ENCODE data around the gene SERPINA6.
"Not testable (repeated sequence)": the region's sequence is repeated elsewhere in the genome, so short reads cannot be mapped to it uniquely, and the experiment has no call there.

The SERPINA6 gene

DNA sequence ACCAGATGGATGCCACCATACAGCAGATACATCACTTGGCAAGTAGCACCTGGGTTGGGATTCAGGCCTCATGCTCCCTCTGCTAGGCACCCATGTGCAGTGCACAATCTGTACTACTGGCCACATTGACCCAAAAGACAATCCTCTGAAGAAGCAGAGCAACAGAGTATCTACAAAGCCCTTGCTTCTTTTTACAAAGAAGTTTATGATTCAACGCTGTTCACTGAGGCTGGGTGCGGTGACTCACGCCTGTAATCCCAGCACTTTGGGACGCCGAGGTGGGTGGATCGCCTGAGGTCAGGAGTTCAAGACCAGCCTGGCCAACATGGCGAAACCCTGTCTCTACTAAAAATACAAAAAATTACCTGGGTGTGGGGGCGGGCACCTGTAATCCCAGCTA is 31.1 kb upstream of the SERPINA6 start:
- not testable (repeated sequence) for DNase-seq

DNA sequence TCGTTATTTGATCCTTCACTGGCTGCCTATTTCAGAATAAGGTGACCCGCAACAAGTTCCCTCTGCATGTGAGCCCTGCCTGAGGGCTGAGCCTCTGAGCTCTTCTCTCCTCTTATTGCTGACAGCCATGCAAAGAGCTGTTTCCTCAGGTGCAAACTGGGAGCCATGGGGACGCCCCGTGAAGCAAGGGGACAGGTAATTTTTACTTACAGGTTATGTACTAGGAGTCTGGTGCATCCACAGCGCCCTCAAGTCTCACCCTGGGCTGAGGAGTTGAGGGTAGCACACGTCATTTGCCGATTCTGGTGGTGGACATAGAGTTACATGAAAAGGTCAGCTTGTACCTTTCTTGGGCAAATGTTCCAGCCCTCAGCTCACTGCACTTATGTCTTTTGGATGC is 26.1 kb upstream of the SERPINA6 start:
- no peak for DNase-seq

DNA sequence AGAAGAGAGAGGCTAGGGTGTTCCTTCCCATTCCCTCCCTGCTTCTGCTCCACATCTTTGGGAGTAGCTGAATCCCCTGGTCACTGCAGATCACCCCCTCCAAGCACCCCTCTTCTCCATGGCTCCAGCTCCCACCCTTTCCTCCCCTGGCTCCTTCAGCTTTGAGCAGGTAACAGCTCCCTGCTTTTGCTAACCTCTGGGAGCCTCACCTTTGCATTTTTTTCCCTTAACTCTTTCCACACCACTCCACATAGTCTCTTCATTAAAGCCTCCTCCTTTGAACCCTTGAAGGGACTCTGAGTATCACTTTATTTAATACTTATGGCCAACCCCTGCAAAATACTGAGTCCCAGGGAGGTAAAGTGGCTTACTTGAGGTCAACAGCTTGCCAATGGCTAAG is 25.7 kb upstream of the SERPINA6 start:
- DNase-seq, result no peak

DNA sequence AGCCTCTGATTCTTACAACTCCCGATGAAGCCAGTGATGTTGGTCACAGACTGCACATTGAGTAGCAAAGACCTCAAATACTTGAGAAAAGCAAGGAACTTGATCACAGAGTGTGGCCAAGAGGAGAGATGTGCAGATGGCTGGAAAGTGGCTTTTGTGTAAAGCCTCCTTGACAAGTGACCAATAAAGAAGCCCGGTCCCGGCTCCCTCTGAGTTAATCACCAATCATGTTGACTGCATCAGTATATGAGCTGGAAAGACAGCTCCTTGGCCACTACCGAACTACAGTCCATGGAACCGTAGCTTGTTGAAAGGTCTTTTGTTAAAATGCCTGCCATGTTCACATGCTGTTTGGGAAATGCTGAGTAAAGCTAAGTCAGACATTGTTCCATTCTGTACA is 23.7 kb upstream of the SERPINA6 start:
- no peak for DNase-seq

DNA sequence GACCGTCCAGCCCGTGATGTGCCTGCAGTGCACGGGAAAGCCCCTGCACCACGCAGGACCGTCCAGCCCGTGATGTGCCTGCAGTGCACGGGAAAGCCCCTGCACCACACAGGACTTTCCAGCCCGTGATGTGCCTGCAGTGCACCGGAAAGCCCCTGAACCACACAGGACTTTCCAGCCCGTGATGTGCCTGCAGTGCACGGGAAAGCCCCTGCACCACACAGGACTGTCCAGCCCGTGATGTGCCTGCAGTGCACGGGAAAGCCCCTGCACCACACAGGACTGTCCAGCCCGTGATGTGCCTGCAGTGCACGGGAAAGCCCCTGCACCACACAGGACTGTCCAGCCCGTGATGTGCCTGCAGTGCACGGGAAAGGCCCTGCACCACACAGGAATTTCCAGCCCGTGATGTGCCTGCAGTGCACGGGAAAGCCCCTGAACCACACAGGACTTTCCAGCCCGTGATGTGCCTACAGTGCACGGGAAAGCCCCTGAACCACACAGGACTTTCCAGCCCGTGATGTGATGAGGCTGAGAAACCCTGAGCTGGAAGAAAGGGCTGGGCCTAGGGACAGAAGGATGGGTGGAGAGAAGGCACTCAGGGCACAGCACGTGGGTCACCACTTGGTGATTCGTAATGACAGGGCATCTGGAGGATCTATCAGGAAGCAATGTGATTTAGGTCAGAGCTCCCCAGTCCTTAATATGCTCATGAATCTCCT is 23.1 kb upstream of the SERPINA6 start:
- not testable (repeated sequence) for DNase-seq

DNA sequence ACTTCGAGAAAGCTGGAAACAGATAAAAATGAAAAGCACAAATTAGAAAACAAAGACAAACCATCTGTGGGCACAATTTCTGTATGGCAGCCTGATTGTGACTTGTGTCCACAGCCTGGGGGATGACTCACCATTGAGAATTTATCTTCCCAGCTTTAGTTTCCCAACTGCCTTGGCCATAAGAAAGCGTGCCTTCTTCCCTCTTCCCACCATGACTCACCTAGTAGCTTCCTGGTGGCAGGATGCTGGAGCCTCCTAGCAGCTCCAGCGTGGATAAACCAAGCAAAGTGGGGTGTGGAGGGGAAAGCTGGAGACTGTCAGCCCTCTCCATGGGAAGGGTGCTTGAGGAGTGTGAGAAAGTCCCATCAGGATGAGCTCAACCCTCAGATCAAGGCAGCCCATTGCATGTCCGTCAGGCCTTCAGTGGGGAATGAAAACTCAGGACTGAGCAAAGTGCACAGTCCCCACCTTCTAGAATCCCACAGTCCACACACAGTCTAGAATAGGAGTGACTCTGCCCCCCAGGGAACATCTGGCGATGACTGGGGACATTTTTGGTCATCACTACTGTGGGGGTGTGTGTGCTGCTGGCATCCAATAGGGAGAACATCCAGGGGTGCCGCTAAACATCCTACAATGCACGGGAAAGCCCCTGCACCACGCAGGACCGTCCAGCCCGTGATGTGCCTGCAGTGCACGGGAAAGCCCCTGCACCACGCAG is 22.4 kb upstream of the SERPINA6 start:
- DNase-seq, result no peak

DNA sequence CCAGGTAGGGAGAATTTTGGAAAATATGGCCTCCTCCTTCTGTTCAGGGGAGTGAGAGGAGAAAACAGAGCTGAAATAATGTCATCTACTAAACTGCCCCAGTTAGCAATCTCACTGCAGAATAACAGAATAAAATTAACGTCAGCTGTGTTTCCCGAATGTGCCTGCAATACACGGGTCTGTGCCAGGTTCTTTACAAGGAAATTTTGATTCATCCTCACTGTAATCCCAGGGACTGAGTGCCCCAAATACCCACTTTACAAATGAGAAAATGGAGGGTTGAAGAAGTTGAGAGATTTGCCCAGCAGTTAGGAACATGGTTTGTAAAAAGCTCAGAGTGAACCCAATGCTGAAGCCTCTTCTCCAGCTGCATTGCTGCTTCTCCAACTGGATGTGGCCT is 21.3 kb upstream of the SERPINA6 start:
- DNase-seq, result no peak

DNA sequence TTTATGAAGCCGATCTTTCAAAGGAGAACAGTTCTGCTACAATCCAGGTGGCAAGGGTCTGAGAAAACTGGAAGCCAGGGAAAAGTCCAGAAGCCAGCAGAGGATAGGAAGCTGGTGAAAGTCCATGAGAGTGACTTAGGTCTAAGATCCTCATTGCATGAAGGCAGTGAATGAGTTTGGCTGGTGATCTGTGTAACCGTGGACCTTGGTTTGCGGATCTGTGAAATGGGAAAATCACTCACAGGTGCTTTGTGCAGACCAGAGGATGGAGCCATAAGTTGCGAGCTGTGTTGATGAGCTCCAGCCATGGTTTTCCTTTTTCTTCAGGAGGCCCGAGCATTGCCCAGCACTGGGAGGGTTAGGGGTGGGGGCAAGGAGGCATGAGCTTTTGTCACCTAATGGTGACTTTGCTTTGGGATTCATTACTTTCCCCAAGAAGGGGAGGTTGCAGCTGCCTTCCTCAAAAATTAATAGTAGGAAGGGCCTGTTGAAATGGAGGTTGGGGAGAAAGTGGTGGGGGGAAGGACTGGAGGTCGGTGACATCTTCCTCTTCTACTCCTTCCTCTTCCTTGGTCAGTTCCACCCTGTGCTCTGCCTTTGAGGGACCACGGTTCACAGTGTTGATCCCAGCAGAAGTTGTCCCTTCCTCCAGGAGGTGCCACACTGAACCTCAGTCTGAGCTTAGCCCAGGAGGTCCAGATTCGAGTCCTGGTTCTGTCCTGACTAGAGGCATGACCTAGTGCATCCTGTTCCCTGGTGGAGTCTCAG is 20.3 kb upstream of the SERPINA6 start:
- no peak for DNase-seq

DNA sequence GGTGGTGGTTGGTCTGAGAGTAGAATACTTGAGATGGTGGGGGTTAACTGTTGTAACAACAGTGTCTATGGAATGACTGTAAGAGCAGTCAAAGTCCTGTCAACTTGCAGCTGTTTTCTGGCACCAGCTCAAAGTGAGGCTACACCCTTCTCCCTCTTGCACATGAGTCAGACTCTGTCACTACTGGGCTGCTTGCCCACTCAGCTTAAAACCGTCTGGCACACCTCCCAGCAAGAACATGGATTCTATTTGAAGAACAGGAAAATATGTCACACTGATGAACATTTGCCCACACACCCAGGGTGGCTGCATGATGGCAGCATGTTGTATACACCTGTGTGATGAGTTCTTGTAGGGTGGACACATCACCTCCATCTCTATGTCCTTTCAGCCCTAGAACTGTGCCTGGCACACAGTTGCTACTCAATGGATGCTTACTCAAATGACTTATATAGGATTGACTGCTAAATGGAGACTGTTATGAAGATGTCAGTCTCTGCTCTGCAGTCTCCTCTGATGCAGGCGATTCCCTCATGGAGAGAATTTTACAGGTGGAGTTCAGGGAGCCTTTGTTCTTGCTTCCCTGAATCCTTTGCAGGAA is 19.3 kb upstream of the SERPINA6 start:
- DNase-seq, result no peak

DNA sequence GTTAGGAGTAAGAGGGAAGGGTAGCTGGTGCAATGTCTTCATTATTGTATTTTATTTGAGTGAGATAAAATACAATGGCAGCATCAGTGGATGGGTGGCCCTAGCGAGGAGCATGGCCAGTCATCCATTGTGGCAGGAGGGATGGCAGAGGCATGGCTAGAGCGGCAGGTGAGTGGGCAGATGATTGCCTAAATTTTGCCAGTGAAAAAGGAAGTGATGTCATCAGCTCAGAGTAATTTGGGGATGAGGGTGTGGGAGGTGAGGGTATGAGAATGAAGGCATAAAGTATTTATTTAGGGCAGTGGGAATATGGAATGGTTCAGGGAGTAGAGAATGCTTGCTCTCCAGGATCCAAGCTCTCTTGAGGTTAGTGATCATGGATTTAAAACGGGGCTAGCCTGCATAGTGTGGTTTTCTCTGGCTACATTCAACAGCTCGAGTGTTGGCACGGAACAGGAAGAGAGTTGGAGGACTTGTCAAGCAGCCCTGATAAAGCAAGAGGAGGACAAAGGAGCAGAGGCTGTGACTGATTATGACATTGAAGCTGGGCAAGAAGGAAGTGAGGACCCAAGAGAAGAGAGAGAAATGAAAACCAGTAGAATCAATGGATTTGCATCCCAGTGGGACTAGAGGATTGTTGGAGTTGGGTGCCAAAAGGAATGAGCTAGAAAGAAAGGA is 18.7 kb upstream of the SERPINA6 start:
- no peak for DNase-seq

DNA sequence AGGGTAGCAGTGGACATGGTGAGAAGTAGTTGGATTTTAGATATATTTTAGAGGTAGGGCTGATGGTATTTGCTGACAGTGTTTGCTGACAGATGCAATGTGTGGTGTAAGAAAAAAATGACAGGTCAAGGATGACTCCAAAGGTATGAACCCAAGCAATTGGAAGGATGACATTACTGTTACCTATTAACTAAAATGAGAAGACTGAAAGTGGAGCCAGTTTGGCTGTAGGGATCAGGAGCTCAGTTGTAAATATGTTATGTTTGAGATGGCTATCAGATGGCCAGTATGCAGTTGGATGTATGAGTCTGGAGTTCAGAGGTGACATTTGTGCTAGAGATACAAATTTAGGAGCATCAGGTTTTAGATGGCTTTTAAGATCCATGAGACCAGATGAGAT is 17.4 kb upstream of the SERPINA6 start:
- no peak for DNase-seq

DNA sequence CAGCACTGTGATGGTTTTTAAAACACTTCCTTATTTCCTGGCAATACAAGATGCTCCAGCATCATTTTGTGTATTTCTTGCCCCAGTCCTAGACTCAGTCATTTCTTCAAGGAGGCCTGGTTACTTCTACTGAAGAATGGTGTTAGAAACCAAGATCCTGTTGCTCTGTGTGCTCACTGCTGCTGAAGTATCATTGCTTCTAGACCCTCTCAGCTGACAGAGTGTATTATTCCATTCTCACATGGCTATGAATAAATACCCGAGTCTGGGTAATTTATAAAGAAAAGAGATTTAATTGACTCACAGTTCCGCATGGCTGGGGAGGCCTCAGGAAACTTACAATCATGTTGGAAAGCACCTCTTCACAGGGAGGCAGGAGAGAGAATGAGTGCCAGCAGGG is 14.9 kb upstream of the SERPINA6 start:
- no peak for DNase-seq

DNA sequence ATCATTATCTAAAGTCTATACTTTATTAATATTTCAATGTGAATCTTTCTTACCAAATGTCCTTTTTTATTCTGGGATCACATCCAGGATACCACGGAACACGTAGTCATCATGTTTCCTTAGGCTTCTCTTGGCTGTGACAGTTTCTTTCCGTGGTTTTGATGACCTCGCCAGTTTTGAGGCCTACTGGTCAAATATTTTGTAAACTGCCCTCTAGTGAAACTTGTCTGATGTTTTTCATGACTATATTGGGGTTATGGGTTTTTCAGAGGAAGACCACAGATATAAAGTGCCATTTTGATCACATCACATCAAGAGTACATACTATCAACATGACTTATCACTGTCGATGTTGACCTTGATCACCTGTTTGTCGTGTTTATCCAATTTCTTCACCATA is 14.1 kb upstream of the SERPINA6 start:
- no peak for DNase-seq

DNA sequence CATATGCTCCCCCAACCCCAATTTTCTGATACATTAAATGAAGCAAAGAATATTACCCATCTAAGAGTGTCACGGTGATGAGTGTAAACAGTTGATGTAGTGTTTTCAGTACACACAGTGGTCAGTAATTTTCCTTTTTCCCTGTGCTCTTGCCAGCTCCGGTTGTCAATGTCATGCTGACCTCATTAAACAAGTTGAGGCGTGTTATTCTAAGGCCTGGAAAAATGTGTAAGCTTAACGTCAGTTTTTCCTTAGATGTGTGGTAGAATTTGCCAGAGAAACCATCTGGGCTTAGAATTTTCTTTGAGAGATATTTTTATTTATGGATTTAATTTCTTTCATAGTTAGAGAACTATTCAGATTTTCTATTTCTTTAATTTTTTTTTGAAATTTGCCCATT is 11.7 kb upstream of the SERPINA6 start:
- no peak for DNase-seq

DNA sequence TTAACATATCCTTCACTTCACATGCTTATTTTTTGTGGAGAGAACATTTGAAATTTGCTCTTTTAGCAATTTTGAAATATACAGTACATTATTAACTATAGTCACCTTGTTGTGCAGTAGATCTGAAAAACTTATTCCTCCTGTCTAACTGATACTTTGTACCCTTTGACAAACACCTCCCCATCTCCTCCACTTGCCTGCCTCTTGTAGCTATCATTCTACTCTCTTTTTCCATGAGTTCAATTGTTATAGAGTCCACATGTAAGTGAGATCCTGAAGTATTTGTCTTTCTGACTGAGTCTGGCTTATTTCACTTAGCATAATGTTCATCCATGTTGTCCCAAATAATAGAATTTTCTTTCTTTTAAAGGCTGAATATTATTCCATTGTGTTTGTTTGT is 9.5 kb upstream of the SERPINA6 start:
- DNase-seq, result no peak

DNA sequence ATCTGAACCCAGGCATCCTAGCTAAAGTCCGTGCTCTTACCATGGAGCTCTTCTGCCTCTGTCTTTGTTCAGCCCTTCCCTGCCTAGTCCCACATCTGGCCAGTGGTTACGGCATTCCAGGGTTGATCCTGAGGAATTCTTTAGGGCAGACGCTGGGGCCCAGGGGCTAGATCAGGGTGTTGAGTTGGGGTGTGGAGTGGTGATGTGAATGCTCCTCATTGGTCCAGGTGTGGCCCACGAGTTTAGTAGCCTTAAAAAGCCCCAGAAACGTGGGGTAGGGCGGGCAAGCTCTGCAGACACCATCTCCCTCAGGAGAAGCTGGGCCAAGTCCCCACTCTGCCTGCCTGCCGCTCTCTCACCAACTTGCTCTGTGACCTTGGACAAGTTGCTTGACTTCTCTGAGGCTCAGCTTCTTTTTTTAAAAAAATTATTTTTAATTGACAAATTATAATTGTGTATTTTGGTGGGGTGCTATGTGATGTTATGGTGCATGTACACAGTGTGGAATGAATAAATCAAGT is 9.0 kb upstream of the SERPINA6 start:
- DNase-seq, result no peak

DNA sequence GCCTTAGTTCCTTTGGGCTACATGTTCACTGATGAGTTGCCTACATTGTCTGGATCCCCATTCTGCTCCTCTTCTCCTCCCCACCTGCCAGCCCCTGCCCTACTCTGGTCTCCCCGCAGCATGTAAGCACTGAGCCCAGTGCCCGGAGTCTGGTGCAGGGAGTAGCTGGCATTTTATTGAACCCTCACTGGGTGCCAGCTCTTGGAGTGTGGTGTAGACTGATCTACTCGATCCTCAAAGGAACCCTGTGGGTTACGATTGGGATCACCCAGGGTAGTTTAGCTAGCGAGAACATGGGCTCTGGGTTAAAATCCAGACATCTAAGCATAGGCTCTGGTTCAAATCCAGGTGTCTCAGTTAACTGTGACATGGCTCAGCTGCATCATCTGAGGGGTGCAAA is 8.3 kb upstream of the SERPINA6 start:
- no peak for DNase-seq

DNA sequence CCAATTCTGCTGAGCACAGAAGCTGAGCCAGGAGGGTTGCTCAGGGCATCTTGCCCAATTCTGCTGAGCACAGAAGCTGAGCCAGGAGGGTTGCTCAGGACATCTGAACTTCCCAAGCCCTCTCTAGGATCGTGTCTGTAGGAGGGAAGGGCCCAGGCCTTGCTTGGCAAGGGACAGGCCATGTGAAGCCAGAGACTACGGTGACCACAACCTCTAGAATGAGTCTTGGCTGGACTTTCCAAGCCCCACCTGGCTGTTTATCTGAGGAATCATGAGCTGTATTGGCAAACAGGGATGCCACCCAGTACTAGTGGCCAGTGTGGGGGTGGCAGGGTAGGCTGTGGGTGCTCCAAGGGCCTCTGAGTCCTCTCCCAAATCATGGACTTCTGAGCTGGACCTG is 7.7 kb upstream of the SERPINA6 start:
- DNase-seq, result no peak

DNA sequence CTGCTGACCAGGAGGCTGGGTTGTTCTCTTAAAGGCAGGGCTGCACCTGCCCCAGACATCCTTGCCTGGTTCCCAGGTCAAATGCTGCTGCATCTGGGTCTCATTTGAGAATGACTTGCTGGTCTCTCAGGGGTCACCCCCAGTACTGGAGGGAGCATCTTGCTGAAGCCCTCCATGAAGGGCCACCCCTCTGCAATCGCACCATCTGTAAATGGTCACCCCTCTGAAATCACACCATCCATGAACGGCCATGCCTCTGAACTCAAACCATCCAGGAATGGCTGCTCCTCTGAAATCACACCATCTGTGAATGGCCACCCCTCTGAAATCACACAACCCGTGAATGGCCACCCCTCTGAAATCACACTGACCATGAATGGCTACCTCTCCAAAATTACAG is 7.3 kb upstream of the SERPINA6 start:
- DNase-seq, result no peak

DNA sequence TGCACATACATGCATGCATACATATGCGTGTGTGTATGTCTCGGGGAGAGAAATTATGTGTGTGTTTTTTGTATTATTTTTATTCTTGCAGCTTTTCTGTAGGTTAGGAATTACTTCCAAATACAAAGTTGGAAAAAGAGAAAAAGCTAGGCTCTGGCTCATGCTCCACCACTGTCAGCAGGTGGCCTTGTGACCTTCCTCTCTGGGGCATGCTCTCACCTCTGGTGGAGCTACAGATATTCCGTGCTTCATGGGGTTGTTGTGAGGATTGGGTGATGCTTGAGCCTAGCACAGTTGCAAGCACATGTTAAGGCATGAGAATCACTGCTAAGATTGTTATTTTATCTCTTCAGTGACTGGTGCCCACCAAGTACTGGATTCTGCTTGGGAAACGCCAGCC is 6.7 kb upstream of the SERPINA6 start:
- DNase-seq, result no peak

DNA sequence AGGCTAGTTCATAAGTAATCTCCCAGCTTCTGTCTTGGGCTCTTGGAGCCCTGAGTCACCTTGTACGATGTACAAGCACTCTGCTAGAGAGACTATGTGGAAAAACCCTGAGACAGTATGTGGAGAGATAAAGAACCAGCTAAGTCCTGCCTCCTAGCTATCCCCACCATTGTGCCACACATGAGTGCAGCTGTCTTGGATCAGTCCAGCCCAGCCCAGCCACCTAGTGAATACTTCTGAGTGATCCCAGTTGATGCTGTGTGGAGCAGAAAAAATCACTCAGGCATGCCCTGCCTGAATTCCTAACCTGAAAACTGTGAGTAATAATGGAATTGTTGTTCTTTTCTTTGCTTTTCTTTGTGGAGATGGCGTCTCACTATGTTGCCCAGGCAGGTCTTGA is 5.1 kb upstream of the SERPINA6 start:
- no peak for DNase-seq

DNA sequence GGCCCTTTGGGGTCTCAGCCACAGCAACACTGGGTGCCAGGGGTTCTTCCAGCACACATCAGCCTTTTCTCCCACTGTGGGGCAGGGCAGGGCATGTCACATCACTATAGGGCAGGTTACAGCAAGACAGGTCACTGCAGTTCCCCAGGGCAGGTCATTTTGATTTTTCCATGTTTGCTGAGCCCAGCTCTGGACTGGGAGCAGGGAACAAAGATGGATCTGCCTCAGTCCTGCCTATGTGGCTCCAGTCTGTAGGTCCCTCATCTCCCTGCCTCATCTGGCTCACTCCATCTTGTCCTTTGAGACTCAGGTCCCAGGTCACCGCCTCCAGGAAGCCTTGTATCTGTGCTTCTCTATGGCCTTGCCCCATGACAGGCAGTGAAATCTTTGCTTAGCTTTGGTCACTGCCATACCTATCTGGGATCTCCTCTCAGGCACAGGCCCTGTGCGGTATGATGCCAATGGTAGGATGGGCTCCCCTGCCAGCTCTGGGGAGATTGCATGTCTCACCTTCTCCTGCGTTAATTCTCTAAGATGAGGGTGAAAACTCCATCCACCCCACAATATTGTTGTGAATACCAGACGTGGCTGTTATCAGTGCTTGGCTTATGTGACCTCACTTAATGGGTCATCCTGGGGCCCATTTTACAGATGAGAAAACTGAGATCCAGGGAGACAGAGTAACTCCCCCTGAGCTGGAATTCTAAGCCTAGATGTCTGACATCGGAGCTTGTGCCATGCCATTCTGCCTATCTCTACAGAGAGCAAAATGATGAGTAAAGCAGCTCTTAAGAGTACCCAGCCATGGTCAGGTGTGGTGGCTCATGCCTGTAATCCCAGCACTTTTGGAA is 1.5 kb downstream of the SERPINA6 start:
- no peak for DNase-seq

Data from NCI-H82 (cell line).